Vagina (tissue), 2 donors: ENCODE measurements around the gene HTRA1. TPM values are rescaled to one million over a fixed set of nuclear protein-coding genes. Genes with fewer than 3 reads are reported as not detected.

Experiments
- DNase-seq, 2 donors: peaks; one replicate each; pipeline ENCODE4 v3.0.0-alpha.2; 2017; ENCODE audit errors: extremely low spot score in 2 of 2
- H3K27ac ChIP-seq: fragments of 200-600 bp; sonication (generic); one replicate; pipeline ENCODE4 v1.5.1; 2019
- H3K27me3 ChIP-seq: fragments of 200-600 bp; sonication (generic); one replicate; pipeline ENCODE4 v1.5.1; 2019
- H3K36me3 ChIP-seq, 2 donors: fragments of 200-600 bp; sonication (generic); one replicate each; pipeline ENCODE4 v1.5.1; 2017 to 2019
- H3K4me1 ChIP-seq: fragments of 200-600 bp; sonication (generic); one replicate; pipeline ENCODE4 v1.5.1; 2019
- H3K4me3 ChIP-seq, 2 donors: fragments of 200-600 bp; sonication (generic); 1 replicate in 1 of 2; 2 replicates in 1 of 2; pipeline ENCODE4 v1.5.1; 2016 to 2019
- H3K9me3 ChIP-seq: fragments of 200-600 bp; sonication (generic); one replicate; pipeline ENCODE4 v1.5.1; 2019
- CTCF ChIP-seq, 3 experiments: fragments of 450-650 bp in 2 of 3; fragments of 200-600 bp in 1 of 3; sonication (generic) in 1 of 3; IDR thresholded peaks; one replicate each; pipeline ENCODE4 v1.5.1; 2017 to 2019; ENCODE audit warnings: antibody characterized with exemption in 3 of 3, mild to moderate bottlenecking in 2 of 3, moderate library complexity in 2 of 3
- POLR2A ChIP-seq, 2 donors: fragments of 450-650 bp; IDR thresholded peaks; one replicate each; pipeline ENCODE4 v1.6.1; 2017; ENCODE audit warnings: antibody characterized with exemption in 2 of 2, mild to moderate bottlenecking in 2 of 2, moderate library complexity in 2 of 2
- POLR2AphosphoS5 ChIP-seq, 2 donors: sonication (generic); formaldehyde crosslinking; IDR thresholded peaks; one replicate each; pipeline ENCODE4 v1.9.0; 2017; ENCODE audit warnings: antibody characterized with exemption in 2 of 2, mild to moderate bottlenecking in 2 of 2, low read depth in 1 of 2; ENCODE audit not compliant: insufficient read depth in 1 of 2
- intact Hi-C: fragments of 100-400 bp; cut with DNase I; formaldehyde crosslinking; loops from one replicate; pipeline ENCODE4 v1.15.1; 2023
- total RNA-seq: library from RNA; depleted of rRNA; stranded (reverse); fragments of >200 nt; gene quantifications from one replicate; pipeline ENCODE4 v1.2.3, GENCODE V29; 2016

HTRA1 gene
- total RNA-seq, 1 donor from 2014 or later, result 116 TPM

DNA sequence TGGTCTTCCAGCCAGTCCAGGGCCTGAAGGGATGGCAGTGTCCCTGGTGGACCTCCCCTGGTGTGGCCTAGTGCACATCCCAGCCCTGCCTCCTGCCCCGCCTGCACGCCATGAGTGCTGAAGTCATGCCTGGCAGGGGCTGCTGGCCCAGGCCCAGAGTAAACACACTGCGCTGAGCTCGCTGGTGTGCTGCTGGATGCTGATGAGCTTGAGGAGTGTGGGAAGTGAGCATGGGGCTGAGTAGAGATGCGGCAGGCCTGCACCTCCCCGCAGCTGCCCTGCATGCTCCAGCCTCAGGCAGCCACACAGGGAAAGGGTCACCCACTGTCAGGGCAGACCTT is 43.2 kb downstream of the HTRA1 start:
- H3K9me3 ChIP-seq, result no peaks in the 10 kb centered on the region
- peaks cover 0 to 23% of the 10 kb centered on the region in 2 donors for H3K36me3 ChIP-seq
- peak overlapping the region; percentile 72 for H3K27ac ChIP-seq
- TF ChIP-seq POLR2AphosphoS5 (IDR thresholded peaks at IDR 0.05; ENCODE audit: insufficient read depth in 1 of 2, low read depth in 1 of 2) (peak; percentile 48 to 84), POLR2A (IDR thresholded peaks at IDR 0.05) (no peak)
- no peak for DNase-seq
- H3K27me3 ChIP-seq, result no peaks in the 10 kb centered on the region
- H3K4me1 ChIP-seq, result peaks cover 24% of the 10 kb centered on the region
- H3K4me3 ChIP-seq, result no peak overlapping the region
- intact Hi-C loops, result no loop called here

DNA sequence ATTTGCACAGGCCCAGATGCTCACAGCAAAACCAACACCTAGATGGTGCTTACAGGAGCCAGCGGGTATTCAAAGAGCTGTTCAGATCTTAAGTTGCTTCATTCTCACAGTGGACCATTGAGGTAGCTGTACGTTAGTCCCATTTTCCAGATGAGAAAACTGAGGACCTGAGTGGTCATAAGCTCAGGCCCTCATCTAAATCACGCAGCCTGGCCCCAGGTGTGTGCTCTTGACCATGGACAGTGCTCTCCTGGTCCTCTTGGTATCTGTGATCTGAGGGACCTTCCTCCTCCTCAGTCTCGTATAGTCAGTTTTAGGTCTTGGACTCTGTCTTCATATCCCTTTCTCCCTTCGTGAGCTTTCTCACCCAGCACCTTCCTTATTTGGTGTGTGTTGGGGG is 43.7 kb downstream of the HTRA1 start:
- Histone ChIP-seq H3K4me3 (no peak overlapping the region), H3K4me1 (peaks cover 20% of the 10 kb centered on the region), H3K36me3 (peaks cover 0 to 23% of the 10 kb centered on the region in 2 donors), H3K9me3 (no peaks in the 10 kb centered on the region), H3K27ac (peak overlapping the region; percentile 72), H3K27me3 (no peaks in the 10 kb centered on the region)
- DNase-seq, result no peak
- intact Hi-C loops, result no loop called here
- TF ChIP-seq POLR2AphosphoS5 (IDR thresholded peaks at IDR 0.05; ENCODE audit: insufficient read depth in 1 of 2, low read depth in 1 of 2) (no peak), CTCF (IDR thresholded peaks at IDR 0.05) (no peak), POLR2A (IDR thresholded peaks at IDR 0.05) (no peak)

GRCh38 chr10:122505885-122506645 is 44.7 kb downstream of the HTRA1 start:
- Histone ChIP-seq H3K4me1 (peaks cover 18% of the 10 kb centered on the region), H3K27ac (peak overlapping the region; percentile 72), H3K36me3 (peaks cover 0 to 30% of the 10 kb centered on the region in 2 donors), H3K9me3 (no peaks in the 10 kb centered on the region), H3K4me3 (no peak overlapping the region), H3K27me3 (no peaks in the 10 kb centered on the region)
- intact Hi-C loops, result no loop called here
- no peak for TF ChIP-seq CTCF (IDR thresholded peaks at IDR 0.05)
- no peak for TF ChIP-seq POLR2A (IDR thresholded peaks at IDR 0.05)
- no peak for TF ChIP-seq POLR2AphosphoS5 (IDR thresholded peaks at IDR 0.05; ENCODE audit: insufficient read depth in 1 of 2, low read depth in 1 of 2)
- no peak for DNase-seq

DNA sequence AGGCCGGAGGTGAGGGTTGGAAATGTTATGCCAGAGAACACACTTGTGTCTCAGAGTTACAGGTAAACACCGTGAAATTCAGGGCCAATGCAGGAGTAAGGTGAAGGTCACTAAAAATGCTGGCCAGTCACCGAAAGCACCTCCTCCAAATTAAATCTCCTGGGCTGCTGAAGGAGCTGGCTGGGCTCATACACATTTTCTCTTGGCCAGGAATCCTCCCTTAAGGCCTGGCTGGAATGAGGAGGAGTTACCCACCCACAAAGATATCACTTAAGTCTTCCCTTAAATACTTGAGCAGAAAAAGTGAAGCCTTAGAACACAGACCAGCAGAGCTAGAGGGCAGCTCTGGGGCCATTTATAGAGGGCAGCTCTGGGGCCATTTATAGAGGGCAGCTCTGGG is 46.3 kb downstream of the HTRA1 start:
- intact Hi-C loops, result no loop called here
- H3K9me3 ChIP-seq, result no peaks in the 10 kb centered on the region
- DNase-seq, result no peak
- peaks cover 0 to 38% of the 10 kb centered on the region in 2 donors for H3K36me3 ChIP-seq
- peaks cover 18% of the 10 kb centered on the region for H3K4me1 ChIP-seq
- no peak overlapping the region for H3K4me3 ChIP-seq
- H3K27ac ChIP-seq, result no peak overlapping the region
- TF ChIP-seq POLR2AphosphoS5 (IDR thresholded peaks at IDR 0.05; ENCODE audit: insufficient read depth in 1 of 2, low read depth in 1 of 2) (no peak), CTCF (IDR thresholded peaks at IDR 0.05) (no peak), POLR2A (IDR thresholded peaks at IDR 0.05) (no peak)
- H3K27me3 ChIP-seq, result no peaks in the 10 kb centered on the region

DNA sequence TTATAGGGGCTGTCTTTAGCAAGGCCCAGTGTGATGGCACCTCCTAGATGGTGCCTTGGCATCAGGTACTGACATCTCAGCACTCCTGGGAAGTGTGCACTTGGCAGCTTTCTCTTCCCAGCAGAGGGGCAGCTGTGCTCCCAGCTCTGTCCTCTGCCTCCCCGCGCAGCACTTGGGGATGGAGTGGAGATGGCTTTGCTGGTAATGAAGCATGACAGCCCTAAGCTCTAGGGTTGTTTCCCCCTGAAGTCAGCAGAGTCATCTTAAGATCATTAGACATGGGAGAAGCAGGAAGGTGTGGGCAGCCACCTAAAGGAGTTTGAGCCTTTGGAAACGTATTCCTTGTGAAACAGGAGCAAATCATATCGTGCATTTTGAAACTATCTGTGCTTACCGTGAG is 46.7 kb downstream of the HTRA1 start:
- H3K27me3 ChIP-seq, result no peaks in the 10 kb centered on the region
- DNase-seq, result no peak
- no peak overlapping the region for H3K27ac ChIP-seq
- no peak for TF ChIP-seq POLR2A (IDR thresholded peaks at IDR 0.05)
- no peak for TF ChIP-seq CTCF (IDR thresholded peaks at IDR 0.05)
- TF ChIP-seq POLR2AphosphoS5 (IDR thresholded peaks at IDR 0.05; ENCODE audit: insufficient read depth in 1 of 2, low read depth in 1 of 2), result no peak
- intact Hi-C loops, result no loop called here
- H3K36me3 ChIP-seq, result peaks cover 0 to 38% of the 10 kb centered on the region in 2 donors
- H3K9me3 ChIP-seq, result no peaks in the 10 kb centered on the region
- no peak overlapping the region for H3K4me3 ChIP-seq
- H3K4me1 ChIP-seq, result peaks cover 18% of the 10 kb centered on the region
